ENCODE data around the gene LGALS7.

The LGALS7 gene

GRCh38 chr19:38736413-38737280 lies 36.7 kb downstream of the LGALS7 start:
- ChIA-PET POLR2A (no interaction called here), CTCF (interaction anchor here (1.2 kb wide), 1 partner anchor 194 kb away, joined by 5 read pairs; the partner anchor contains the start of genes MRPS12 and SARS2)
- peak; percentile 91 for DNase-seq (ENCODE audit: extremely low spot score)

GRCh38 chr19:38736036-38736412 lies 37.3 kb downstream of the LGALS7 start:
- peak; percentile 78 for DNase-seq (ENCODE audit: extremely low spot score)
- ChIA-PET POLR2A (no interaction called here), CTCF (no interaction called here)
- TF ChIP-seq, protein P1, sequence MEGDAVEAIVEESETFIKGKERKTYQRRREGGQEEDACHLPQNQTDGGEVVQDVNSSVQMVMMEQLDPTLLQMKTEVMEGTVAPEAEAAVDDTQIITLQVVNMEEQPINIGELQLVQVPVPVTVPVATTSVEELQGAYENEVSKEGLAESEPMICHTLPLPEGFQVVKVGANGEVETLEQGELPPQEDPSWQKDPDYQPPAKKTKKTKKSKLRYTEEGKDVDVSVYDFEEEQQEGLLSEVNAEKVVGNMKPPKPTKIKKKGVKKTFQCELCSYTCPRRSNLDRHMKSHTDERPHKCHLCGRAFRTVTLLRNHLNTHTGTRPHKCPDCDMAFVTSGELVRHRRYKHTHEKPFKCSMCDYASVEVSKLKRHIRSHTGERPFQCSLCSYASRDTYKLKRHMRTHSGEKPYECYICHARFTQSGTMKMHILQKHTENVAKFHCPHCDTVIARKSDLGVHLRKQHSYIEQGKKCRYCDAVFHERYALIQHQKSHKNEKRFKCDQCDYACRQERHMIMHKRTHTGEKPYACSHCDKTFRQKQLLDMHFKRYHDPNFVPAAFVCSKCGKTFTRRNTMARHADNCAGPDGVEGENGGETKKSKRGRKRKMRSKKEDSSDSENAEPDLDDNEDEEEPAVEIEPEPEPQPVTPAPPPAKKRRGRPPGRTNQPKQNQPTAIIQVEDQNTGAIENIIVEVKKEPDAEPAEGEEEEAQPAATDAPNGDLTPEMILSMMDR (IDR thresholded peaks at IDR 0.05; ENCODE audit: control extremely low read depth, extremely low read depth, low read depth, missing control alignments), result no peak

More at GRCh38 chr19:38736413-38737280, 36.7 kb downstream of the LGALS7 start:
- TF ChIP-seq, protein P1 (IDR thresholded peaks at IDR 0.05; ENCODE audit: control extremely low read depth, extremely low read depth, low read depth, missing control alignments), result no peak

DNA sequence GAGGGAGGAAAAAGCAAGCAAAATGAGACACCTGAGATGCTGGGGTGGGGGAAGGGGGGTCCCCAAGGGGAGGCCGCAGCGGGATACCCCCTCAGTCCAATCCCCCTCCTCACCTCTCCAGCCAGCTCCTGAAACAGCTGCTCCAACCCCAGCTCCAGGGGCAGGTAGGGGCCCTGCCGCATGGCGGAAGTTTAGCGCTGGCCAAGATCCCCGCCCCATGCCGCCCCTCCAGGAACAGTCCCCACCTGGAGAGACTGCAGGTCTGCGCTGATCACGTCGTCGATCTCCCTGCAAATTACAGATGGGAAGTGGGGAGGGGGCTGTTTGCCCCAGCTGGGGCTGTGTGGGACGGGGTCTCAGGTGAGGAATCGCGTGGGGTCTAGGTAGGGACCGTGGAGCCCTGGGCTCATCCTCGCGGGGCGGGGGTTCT lies 38.0 kb downstream of the LGALS7 start:
- DNase-seq (ENCODE audit: extremely low spot score), result peak; percentile 63
- ChIA-PET CTCF (interaction anchor here (0.9 to 3.3 kb wide), 4 partner anchors 10 to 217 kb away, joined by 3 to 17 read pairs (median 4); partner anchors contain the start of genes MRPS12 and SARS2), POLR2A (no interaction called here)
- TF ChIP-seq, protein P1 (IDR thresholded peaks at IDR 0.05; ENCODE audit: control extremely low read depth, extremely low read depth, low read depth, missing control alignments), result no peak

DNA sequence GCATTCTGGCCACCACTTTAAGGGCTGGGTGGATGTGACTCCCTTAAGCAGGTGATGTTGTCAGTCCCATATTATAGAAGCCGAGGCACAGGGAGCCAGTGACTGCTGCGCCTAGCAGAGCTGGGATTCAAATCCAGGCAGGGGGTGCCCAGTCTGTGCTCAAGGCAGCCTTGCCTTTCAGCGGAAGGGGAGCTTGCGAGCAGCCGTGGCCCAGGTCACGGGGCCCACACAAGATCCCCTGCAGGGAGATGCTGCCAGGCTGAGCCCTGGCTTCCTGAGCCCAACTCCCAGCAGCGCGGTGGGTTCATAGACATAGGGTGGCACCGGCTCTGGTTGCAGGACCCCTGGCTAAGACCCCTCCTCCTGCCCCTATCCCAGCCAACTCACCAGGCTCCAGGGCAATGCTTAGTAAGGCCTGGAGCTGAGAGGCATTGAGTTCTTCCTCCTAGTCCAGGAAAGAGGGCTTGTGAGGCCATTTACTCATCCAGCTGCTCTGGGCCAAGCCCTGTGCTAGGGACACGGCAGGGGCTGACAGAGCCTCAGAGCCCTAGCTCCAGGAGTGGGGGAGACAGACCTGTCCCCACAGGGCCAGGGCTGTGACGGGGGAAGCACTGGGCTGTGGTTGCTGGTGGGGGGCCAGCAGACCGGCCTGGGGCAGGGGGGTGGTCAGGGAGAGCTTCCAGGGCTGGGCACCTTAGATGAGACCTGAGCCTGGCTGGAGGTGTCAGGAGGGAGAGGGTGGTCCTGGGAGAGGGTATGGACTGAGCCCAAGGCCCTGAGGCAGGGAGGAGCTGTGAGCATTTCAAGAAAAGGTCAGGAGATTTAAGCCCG lies 38.7 kb downstream of the LGALS7 start:
- TF ChIP-seq, protein P1 (IDR thresholded peaks at IDR 0.05; ENCODE audit: control extremely low read depth, extremely low read depth, low read depth, missing control alignments), result no peak
- DNase-seq (ENCODE audit: extremely low spot score), result peak; percentile 63
- ChIA-PET POLR2A (interaction anchor here (0.6 kb wide), 1 partner anchor 357 kb away, joined by 3 read pairs; no protein-coding TSS in a partner anchor), CTCF (interaction anchor here (0.8 to 3.3 kb wide), 9 partner anchors 9 to 217 kb away, joined by 3 to 17 read pairs (median 3); partner anchors contain the start of genes MRPS12 and SARS2)

DNA sequence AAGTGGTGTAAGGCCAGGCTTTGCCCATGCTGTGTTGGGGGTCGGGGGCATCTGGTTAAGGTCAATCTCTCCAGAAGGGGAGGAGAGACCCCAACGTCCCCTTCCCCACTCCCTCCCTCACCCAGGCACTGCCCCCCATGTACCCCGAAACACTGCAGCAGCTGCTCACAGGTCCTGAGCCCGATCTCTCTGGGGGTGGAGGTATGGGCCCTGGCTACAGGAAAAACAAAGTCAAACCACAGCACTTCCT lies 39.2 kb downstream of the LGALS7 start:
- TF ChIP-seq, protein P1 (IDR thresholded peaks at IDR 0.05; ENCODE audit: control extremely low read depth, extremely low read depth, low read depth, missing control alignments), result no peak
- CTCF ChIA-PET, result interaction anchor here (0.8 to 3.3 kb wide), 7 partner anchors 10 to 198 kb away, joined by 3 to 17 read pairs (median 4); partner anchors contain the start of genes MRPS12 and SARS2
- no peak for DNase-seq (ENCODE audit: extremely low spot score)
- POLR2A ChIA-PET, result interaction anchor here (0.6 kb wide), 1 partner anchor 356 kb away, joined by 3 read pairs; no protein-coding TSS in a partner anchor
